Transverse colon (tissue), 4 donors: Measurements from ENCODE around the gene USO1. TPM values are rescaled to one million over a fixed set of nuclear protein-coding genes. Genes with fewer than 3 reads are reported as not detected.

Experiments
- DNase-seq: peaks from one replicate; pipeline ENCODE4 v3.0.0-alpha.2; 2019
- H3K27ac ChIP-seq, 4 donors: fragments of 200-600 bp; sonication (generic); 2 replicates each; pipeline ENCODE4 v1.5.1; 2016 to 2018; ENCODE audit warnings: inconsistent platforms in 4 of 4
- H3K27me3 ChIP-seq: fragments of 200-600 bp; sonication (generic); 2 replicates; pipeline ENCODE4 v1.5.1; 2017; ENCODE audit warnings: inconsistent platforms
- H3K36me3 ChIP-seq, 4 donors: fragments of 200-600 bp; sonication (generic); 2 replicates each; pipeline ENCODE4 v1.5.1; 2017 to 2019; ENCODE audit warnings: inconsistent platforms in 4 of 4
- H3K4me1 ChIP-seq, 4 donors: fragments of 200-600 bp; sonication (generic); 2 replicates each; pipeline ENCODE4 v1.5.1; 2017 to 2020; ENCODE audit warnings: inconsistent platforms in 4 of 4
- H3K4me3 ChIP-seq, 4 donors: fragments of 200-600 bp; sonication (generic); 1 replicate in 1 of 4; 2 replicates in 3 of 4; pipeline versions ENCODE4 v1.5.1 to v1.6.1; 2017 to 2019; ENCODE audit warnings: inconsistent platforms in 4 of 4
- H3K9me3 ChIP-seq, 2 donors: fragments of 200-600 bp; sonication (generic); 2 replicates each; pipeline ENCODE4 v1.5.1; 2017 to 2019; ENCODE audit warnings: inconsistent platforms in 2 of 2
- CTCF ChIP-seq, 5 experiments: fragments of 200-600 bp in 3 of 5; fragments of 450-650 bp in 2 of 5; sonication (generic) in 3 of 5; IDR thresholded peaks; 1 replicate in 2 of 5; 2 replicates in 3 of 5; pipeline ENCODE4 v1.5.1; 2016 to 2017; ENCODE audit warnings: antibody characterized with exemption in 5 of 5, inconsistent platforms in 3 of 5, mild to moderate bottlenecking in 2 of 5, moderate library complexity in 1 of 5
- EP300 ChIP-seq: sonication (generic); formaldehyde crosslinking; IDR thresholded peaks from one replicate; pipeline ENCODE4 v1.6.1; 2017; ENCODE audit warnings: antibody characterized with exemption, low read depth
- POLR2A ChIP-seq: fragments of 450-650 bp; IDR thresholded peaks from one replicate; pipeline ENCODE4 v1.6.1; 2016; ENCODE audit warnings: antibody characterized with exemption, mild to moderate bottlenecking, moderate library complexity
- POLR2AphosphoS5 ChIP-seq, 3 donors: sonication (generic); formaldehyde crosslinking; IDR thresholded peaks; one replicate each; pipeline ENCODE4 v1.6.1; 2016; ENCODE audit warnings: antibody characterized with exemption in 3 of 3
- WGBS, 2 donors: methylation state at CpG; one replicate each; pipeline ENCODE4 v1.1.5; 2018; ENCODE audit warnings: low coverage in 1 of 2; 5-methylcytosine and 5-hydroxymethylcytosine counted together
- in situ Hi-C, 4 donors: fragments of 200-750 bp; cut with MboI; loops; one replicate each; pipeline versions ENCODE4 v1.15.0 to v1.15.1; 2017; ENCODE audit warnings: low sequenced_read_pairs in 3 of 4, low pct_ligation_motif_present in 1 of 4, low pct_unique_long_range_greater_than_20kb in 1 of 4
- intact Hi-C: fragments of 100-400 bp; cut with DNase I; formaldehyde crosslinking; loops from one replicate; pipeline ENCODE4 v1.15.1; 2023; ENCODE audit warnings: low total_unique reads
- total RNA-seq, 4 donors: library from RNA; depleted of rRNA; stranded (reverse); fragments of >200 nt; gene quantifications; one replicate each; pipeline ENCODE4 v1.1.0, GENCODE V29; 2016

Gene USO1
- total RNA-seq, 4 donors from 2014 or later, result 24.3 to 110 (median 61.0) TPM

- H3K4me3 ChIP-seq, result no peak overlapping the region
- H3K27ac ChIP-seq, result peak overlapping the region in 1 of 4 donors; percentile 47
- DNase-seq, result no peak
- no peaks in the 10 kb centered on the region for H3K27me3 ChIP-seq
- intact Hi-C loops (no loop called here), in situ Hi-C loops (no loop called here)
- 0% methylated on average over 1 of the region's 1 CpG for WGBS, 2 donors
- TF ChIP-seq POLR2AphosphoS5 (IDR thresholded peaks at IDR 0.05) (no peak), CTCF (IDR thresholded peaks at IDR 0.05) (no peak), EP300 (no peak), POLR2A (no peak)
- peaks cover 4 to 34% (median 22%) of the 10 kb centered on the region in 4 donors for H3K4me1 ChIP-seq
- no peaks in the 10 kb centered on the region for H3K36me3 ChIP-seq
- H3K9me3 ChIP-seq, result no peaks in the 10 kb centered on the region
These were observed 25.1 kb upstream of the USO1 start for GRCh38 chr4:75699299-75699698.

- Histone ChIP-seq H3K4me3 (no peak overlapping the region), H3K27ac (peak overlapping the region; percentile 56 to 71 (median 68)), H3K27me3 (no peaks in the 10 kb centered on the region), H3K4me1 (peaks cover 0 to 24% (median 16%) of the 10 kb centered on the region in 4 donors), H3K9me3 (no peaks in the 10 kb centered on the region), H3K36me3 (no peaks in the 10 kb centered on the region)
- WGBS, 2 donors, result 17 to 49% methylated on average over 1 to 4 of the region's 4 CpGs
- TF ChIP-seq EP300 (no peak), POLR2AphosphoS5 (IDR thresholded peaks at IDR 0.05) (peak in 1 of 3 donors; percentile 32)
- in situ Hi-C loops (no loop called here), intact Hi-C loops (no loop called here)
- DNase-seq, result peak; percentile 28
These were observed 21.4 kb upstream of the USO1 start for GRCh38 chr4:75702919-75703411.

GRCh38 chr4:75705198-75705977 is 19.0 kb upstream of the USO1 start:
- Histone ChIP-seq H3K4me3 (no peak overlapping the region), H3K9me3 (no peaks in the 10 kb centered on the region), H3K4me1 (peaks cover 0 to 24% (median 16%) of the 10 kb centered on the region in 4 donors), H3K36me3 (no peaks in the 10 kb centered on the region), H3K27ac (peak overlapping the region in 3 of 4 donors; percentile 11 to 65 (median 12)), H3K27me3 (no peaks in the 10 kb centered on the region)
- intact Hi-C loops, result no loop called here
- in situ Hi-C loops, result no loop called here
- TF ChIP-seq POLR2AphosphoS5 (IDR thresholded peaks at IDR 0.05) (no peak), POLR2A (no peak), CTCF (IDR thresholded peaks at IDR 0.05) (no peak), EP300 (no peak)
- no peak for DNase-seq
- WGBS, 2 donors, result 60 to 74% methylated on average over 3 to 6 of the region's 6 CpGs

GRCh38 chr4:75708218-75708691 is 16.1 kb upstream of the USO1 start:
- peak; percentile 50 for DNase-seq
- in situ Hi-C loops, result no loop called here
- peak; percentile 32 to 51 (median 49) for TF ChIP-seq CTCF (IDR thresholded peaks at IDR 0.05)
- TF ChIP-seq EP300, result no peak
- intact Hi-C loops, result no loop called here
- H3K9me3 ChIP-seq, result no peaks in the 10 kb centered on the region
- H3K4me1 ChIP-seq, result peaks cover 0 to 13% (median 9%) of the 10 kb centered on the region in 4 donors
- no peak overlapping the region for H3K4me3 ChIP-seq
- 66% methylated on average over 3 of the region's 3 CpGs; no CpG with 5 or more reads in 1 of the 2 donors for WGBS, 2 donors
- H3K36me3 ChIP-seq, result no peaks in the 10 kb centered on the region
- H3K27me3 ChIP-seq, result no peaks in the 10 kb centered on the region
- H3K27ac ChIP-seq, result peak overlapping the region in 1 of 4 donors; percentile 8
